CD4-positive, alpha-beta T cell treated with Interleukin-21 for 1 hour (primary cell): ENCODE measurements around the gene UGT2B28.
"Not testable (repeated sequence)": the region's sequence is repeated elsewhere in the genome, so short reads cannot be mapped to it uniquely, and the experiment has no call there.

ENCODE experiments used
- DNase-seq: peaks from one replicate; pipeline ENCODE4 v3.0.0-alpha.2; 2020

Gene UGT2B28

GRCh38 chr4:69280081-69280480 is at the start of gene UGT2B28:
TSS of gene UGT2B28 (plus strand) at chr4:69280475. CDS start at chr4:69280501, 26 bp downstream.
- not testable (repeated sequence) for DNase-seq

- no peak for DNase-seq
Observed at GRCh38 chr4:69239092-69239491, 41.2 kb upstream of the UGT2B28 start.

GRCh38 chr4:69239557-69240168 is 40.6 kb upstream of the UGT2B28 start:
- no peak for DNase-seq

- not testable (repeated sequence) for DNase-seq
Observed at GRCh38 chr4:69240787-69241186, 39.5 kb upstream of the UGT2B28 start.

GRCh38 chr4:69241746-69242145 is 38.5 kb upstream of the UGT2B28 start:
- not testable (repeated sequence) for DNase-seq

GRCh38 chr4:69242562-69243240 is 37.6 kb upstream of the UGT2B28 start:
- not testable (repeated sequence) for DNase-seq

GRCh38 chr4:69250884-69251283 is 29.4 kb upstream of the UGT2B28 start:
- not testable (repeated sequence) for DNase-seq

- DNase-seq, result not testable (repeated sequence)
Observed at GRCh38 chr4:69253147-69253772, 27.0 kb upstream of the UGT2B28 start.

- not testable (repeated sequence) for DNase-seq
Observed at GRCh38 chr4:69268612-69269011, 11.7 kb upstream of the UGT2B28 start.

GRCh38 chr4:69296356-69296755 is 16.1 kb downstream of the UGT2B28 start:
- DNase-seq, result not testable (repeated sequence)

GRCh38 chr4:69308426-69309033 is 28.3 kb downstream of the UGT2B28 start:
- DNase-seq, result not testable (repeated sequence)

- not testable (repeated sequence) for DNase-seq
Observed at GRCh38 chr4:69309549-69310076, 29.3 kb downstream of the UGT2B28 start.

GRCh38 chr4:69310262-69310661 is 30.0 kb downstream of the UGT2B28 start:
- DNase-seq, result not testable (repeated sequence)

GRCh38 chr4:69317669-69318298 is 37.5 kb downstream of the UGT2B28 start:
- peak; percentile 7 for DNase-seq

GRCh38 chr4:69321153-69321729 is 41.0 kb downstream of the UGT2B28 start:
- DNase-seq, result no peak

GRCh38 chr4:69322055-69322454 is 41.8 kb downstream of the UGT2B28 start:
- no peak for DNase-seq

- DNase-seq, result no peak
Observed at GRCh38 chr4:69323284-69323683, 43.0 kb downstream of the UGT2B28 start.

GRCh38 chr4:69330345-69331047 is 50.2 kb downstream of the UGT2B28 start:
- DNase-seq, result no peak

- DNase-seq, result not testable (repeated sequence)
Observed at GRCh38 chr4:69331304-69331703, 51.0 kb downstream of the UGT2B28 start.

- DNase-seq, result not testable (repeated sequence)
Observed at GRCh38 chr4:69335485-69335884, 55.2 kb downstream of the UGT2B28 start.

GRCh38 chr4:69343114-69343513 is 62.8 kb downstream of the UGT2B28 start:
- DNase-seq, result not testable (repeated sequence)
